ENCODE data around the gene LRP5. TPM values are rescaled to one million over a fixed set of nuclear protein-coding genes. Genes with fewer than 3 reads are reported as not detected.

The LRP5 gene
- total RNA-seq, 4 donors from 2014 or later = 21.5 to 75.0 (median 28.7) TPM

DNA sequence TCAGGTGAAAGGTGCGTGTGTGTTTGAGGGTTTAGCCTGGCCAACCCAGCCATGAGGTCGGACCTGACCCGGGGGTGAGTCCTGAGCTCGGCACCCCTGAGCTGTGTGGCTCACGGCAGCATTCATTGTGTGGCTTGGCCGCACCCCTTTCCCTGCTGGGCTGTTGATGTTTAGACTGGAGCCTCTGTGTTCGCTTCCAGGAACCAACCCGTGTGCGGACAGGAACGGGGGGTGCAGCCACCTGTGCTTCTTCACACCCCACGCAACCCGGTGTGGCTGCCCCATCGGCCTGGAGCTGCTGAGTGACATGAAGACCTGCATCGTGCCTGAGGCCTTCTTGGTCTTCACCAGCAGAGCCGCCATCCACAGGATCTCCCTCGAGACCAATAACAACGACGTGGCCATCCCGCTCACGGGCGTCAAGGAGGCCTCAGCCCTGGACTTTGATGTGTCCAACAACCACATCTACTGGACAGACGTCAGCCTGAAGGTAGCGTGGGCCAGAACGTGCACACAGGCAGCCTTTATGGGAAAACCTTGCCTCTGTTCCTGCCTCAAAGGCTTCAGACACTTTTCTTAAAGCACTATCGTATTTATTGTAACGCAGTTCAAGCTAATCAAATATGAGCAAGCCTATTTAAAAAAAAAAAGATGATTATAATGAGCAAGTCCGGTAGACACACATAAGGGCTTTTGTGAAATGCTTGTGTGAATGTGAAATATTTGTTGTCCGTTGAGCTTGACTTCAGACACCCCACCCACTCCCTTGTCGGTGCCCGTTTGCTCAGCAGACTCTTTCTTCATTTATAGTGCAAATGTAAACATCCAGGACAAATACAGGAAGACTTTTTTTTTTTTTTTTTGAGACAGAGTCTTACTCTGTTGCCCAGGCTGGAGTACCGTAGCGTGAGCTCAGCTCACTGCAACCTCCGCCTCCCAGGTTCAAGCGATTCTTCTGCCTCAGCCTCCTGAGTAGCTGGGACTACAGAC lies 94.2 kb downstream of the LRP5 start:
- TF ChIP-seq, protein P1, sequence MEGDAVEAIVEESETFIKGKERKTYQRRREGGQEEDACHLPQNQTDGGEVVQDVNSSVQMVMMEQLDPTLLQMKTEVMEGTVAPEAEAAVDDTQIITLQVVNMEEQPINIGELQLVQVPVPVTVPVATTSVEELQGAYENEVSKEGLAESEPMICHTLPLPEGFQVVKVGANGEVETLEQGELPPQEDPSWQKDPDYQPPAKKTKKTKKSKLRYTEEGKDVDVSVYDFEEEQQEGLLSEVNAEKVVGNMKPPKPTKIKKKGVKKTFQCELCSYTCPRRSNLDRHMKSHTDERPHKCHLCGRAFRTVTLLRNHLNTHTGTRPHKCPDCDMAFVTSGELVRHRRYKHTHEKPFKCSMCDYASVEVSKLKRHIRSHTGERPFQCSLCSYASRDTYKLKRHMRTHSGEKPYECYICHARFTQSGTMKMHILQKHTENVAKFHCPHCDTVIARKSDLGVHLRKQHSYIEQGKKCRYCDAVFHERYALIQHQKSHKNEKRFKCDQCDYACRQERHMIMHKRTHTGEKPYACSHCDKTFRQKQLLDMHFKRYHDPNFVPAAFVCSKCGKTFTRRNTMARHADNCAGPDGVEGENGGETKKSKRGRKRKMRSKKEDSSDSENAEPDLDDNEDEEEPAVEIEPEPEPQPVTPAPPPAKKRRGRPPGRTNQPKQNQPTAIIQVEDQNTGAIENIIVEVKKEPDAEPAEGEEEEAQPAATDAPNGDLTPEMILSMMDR (IDR thresholded peaks at IDR 0.05; ENCODE audit: low read depth) = no peak

DNA sequence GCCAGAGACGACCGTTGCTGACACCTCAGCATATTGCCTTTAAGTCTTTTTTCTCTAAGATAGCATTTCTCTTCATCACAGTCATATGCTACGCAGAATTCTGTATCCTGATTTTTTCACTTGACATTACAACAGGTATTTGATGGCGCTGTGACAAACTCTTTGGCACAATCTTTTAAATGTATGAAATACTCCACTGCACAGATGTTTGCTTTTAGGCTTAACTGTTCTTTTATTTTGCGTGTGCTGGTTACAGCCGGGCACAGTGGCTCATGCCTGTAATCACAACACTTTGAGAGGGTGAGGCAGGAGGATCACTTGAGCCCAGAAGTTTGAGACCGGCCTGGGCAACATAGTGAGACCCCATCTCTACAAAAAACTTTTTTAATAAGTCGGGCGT lies 96.1 kb downstream of the LRP5 start:
- TF ChIP-seq, protein P1 (IDR thresholded peaks at IDR 0.05; ENCODE audit: low read depth) = no peak

- TF ChIP-seq, protein P1 (IDR thresholded peaks at IDR 0.05; ENCODE audit: low read depth) = no peak
Observed at GRCh38 chr11:68409748-68410344, 97.5 kb downstream of the LRP5 start.

GRCh38 chr11:68411501-68411991 lies 99.2 kb downstream of the LRP5 start:
- TF ChIP-seq, protein P1 (IDR thresholded peaks at IDR 0.05; ENCODE audit: low read depth) = no peak

DNA sequence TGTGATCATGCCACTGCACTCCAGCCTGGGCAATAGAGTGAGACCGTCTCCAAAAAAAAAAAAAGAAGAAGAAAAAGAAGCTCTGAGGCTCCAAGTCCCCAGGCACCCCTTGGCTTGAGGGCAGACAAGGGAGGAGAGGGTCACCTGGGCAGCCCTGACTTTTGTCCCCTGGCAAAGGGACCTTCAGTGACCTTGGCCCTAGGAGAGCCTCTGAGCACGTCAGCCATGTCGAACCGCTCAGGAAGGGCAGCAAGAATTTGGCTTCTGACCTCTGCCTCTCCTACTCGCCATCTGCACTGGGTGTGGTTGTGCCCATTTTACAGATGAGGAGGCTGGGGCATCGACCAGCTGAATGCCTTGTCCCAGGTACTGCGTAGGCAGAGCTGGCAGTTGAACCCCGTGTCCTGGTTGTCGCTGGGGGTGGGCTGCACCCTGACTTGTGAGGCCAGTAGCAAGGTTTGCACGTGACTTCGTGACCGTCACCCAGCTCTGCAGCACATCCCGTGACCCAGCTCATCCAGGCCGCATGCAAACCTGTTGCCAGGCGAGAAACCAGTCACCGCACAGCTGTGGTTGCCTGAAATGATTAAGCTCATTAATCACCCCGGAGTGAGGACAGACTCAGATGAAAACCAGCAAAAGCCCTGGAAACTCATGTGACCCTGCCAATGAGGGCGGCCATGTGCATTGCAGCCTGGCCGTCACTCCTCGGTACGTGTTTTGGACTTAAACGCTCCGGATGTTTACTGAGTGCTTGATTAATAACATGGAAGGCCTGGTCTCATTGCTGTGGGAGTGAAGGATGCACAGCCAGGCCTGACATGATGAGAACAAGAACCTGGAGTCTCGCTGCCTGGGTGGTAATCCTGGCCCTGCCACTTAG lies 100.4 kb downstream of the LRP5 start:
- TF ChIP-seq, protein P1 (IDR thresholded peaks at IDR 0.05; ENCODE audit: low read depth) = no peak

GRCh38 chr11:68413591-68413999 lies 101.2 kb downstream of the LRP5 start:
- TF ChIP-seq, protein P1 (IDR thresholded peaks at IDR 0.05; ENCODE audit: low read depth) = no peak
